Limb (tissue), 2 donors: ENCODE measurements around the gene FAM9A.
A peak's percentile ranks its signal among the peaks of the same experiment; 100 is the strongest.
"Not testable (repeated sequence)": the region's sequence is repeated elsewhere in the genome, so short reads cannot be mapped to it uniquely, and the experiment has no call there.

Source experiments
- DNase-seq, 2 donors: peaks; one replicate each; pipeline ENCODE4 v3.0.0-alpha.2; 2016; ENCODE audit errors: extremely low spot score in 2 of 2

Gene FAM9A

GRCh38 chrX:8803326-8803725 is 2.1 kb upstream of the FAM9A start:
- no peak for DNase-seq

GRCh38 chrX:8800351-8800750 is 832 bp downstream of the FAM9A start:
- not testable (repeated sequence) for DNase-seq

DNA sequence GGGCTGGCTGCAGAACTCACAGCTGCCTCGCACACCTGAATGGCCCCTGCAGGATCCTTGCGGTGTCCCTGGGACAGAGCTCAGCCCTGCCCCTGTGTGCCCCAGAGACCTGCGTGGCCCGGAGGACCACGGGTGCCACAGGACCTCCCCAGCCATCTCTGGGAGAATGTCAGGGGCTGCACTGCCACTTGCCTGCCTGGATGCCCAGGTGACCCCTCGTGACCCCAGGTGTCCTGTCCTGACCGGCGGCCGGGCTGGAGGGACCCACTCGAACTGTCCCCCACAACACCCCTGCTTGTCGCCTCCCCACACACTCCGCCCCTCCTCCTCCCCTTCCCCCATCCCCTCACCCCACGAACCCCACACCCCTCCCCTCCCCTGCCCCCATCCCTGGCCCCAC is 1.9 kb downstream of the FAM9A start:
- DNase-seq: not testable (repeated sequence)

GRCh38 chrX:8798702-8799101 is 2.5 kb downstream of the FAM9A start:
- not testable (repeated sequence) for DNase-seq

DNA sequence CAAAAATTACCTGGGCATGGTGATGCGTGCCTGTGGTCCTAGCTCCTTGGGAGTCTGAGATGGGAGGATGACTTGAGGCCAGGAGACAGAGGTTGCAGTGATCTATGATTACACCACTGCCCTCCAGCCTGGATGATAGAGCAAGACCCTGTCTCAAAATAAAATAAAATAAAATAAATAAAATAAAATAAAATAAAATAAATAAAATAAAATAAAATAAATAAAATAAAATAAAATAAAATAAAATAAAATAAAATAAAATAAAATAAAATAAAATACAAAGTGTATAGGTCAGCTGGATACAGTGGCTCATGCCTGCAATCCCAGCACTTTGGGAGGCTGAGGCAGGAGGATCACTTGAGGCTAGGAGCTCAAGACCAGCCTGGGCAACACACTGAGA is 14.1 kb downstream of the FAM9A start:
- not testable (repeated sequence) for DNase-seq

- no peak for DNase-seq
Measured at GRCh38 chrX:8784162-8784561, 17.0 kb downstream of the FAM9A start.

GRCh38 chrX:8783714-8784098 is 17.5 kb downstream of the FAM9A start:
- no peak for DNase-seq

GRCh38 chrX:8783097-8783713 is 18.0 kb downstream of the FAM9A start:
- peak in 1 of 2 donors; percentile 32 for DNase-seq

- DNase-seq: no peak
Measured at GRCh38 chrX:8782595-8782994, 18.6 kb downstream of the FAM9A start.

DNA sequence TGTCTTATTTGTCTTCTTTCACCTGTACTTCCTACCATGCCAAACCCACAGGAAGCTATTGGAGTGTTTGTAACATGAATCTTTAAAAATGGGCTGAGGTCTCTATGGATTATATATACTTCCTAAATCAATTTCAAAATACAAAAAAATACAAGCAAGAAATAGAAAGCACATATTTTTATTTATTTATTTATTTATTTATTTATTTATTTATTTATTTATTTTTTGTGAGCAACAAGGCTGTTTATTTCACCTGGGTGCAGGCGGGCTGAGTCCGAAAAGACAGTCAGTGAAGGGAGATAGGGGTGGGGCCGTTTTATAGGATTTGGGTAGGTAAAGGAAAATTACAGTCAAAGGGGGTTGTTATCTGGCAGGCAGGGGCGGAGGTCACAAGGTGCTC is 19.3 kb downstream of the FAM9A start:
- not testable (repeated sequence) for DNase-seq

DNA sequence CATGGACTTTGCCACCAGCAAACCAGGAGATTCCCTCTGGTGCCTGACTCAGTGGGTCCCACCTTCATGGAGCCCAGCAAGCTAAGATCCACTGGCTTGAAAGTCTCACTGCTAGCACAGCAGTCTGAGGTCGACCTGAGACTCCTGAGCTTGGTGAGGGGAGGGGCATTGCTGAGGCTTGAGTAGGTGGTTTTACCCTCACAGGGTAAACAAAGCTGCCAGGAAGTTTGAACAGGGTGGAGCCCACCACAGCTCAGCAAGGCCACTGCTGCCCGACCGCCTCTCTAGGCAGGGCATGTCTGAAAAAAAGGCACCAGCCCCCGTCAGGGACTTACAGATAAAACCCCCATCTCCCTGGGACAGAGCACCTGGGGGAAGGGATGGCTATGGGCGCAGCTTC is 28.1 kb downstream of the FAM9A start:
- DNase-seq: no peak

GRCh38 chrX:8760021-8760420 is 41.2 kb downstream of the FAM9A start:
- no peak for DNase-seq

DNA sequence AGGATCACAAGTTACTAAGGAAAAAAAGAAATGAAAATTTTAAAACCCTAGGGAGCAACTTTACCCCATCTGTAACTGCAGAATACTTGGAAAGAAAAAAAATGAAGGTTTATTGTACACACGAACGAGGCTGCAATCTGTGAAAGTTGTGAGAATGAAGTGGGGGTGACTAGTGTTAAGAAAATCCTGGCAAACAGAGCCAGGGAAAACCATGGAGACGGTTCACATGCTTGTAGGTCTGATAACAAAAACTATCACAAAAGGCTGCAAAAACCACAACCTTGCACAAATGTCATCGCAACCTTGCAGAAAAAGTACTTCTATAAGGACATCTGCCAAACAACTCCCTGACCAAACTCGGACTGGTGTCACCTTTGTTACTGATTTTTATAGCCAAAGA is 42.5 kb downstream of the FAM9A start:
- not testable (repeated sequence) for DNase-seq

DNA sequence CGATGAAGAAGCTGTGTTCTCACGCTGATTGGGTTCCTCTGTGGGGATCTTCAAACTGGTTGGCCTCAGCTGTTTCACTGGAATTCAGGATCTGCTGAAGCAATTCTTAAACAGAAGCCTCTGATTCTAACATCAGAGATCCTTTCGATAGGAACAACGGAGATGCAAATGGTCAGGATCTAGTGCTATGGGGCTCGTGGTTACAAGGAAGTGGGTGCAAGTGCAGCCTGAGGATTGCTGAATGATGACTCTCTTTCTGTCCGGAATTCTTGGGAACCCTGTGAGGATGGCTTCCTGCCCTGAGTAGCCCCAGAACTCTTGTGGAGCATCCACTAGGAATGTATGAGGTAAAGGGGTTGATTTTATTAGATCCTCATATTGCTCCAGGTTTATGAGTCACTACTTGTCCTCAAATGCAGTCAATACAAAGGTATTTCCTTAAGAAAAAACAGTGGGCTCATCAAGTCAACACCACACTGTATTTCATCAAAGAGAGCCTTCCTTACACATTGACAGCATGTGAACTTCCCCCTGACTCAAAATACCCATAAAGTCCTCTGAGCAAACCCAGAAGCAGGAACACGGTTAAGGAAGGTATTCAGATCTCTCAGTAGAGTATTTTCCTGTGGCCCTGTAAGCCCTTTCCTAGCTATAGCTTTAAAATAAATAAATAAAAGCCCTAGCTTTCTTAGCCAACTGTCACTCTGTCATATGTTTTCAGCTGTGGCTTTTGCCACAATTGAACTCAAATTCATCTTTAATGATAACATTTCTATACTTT is 43.4 kb downstream of the FAM9A start:
- not testable (repeated sequence) for DNase-seq

DNA sequence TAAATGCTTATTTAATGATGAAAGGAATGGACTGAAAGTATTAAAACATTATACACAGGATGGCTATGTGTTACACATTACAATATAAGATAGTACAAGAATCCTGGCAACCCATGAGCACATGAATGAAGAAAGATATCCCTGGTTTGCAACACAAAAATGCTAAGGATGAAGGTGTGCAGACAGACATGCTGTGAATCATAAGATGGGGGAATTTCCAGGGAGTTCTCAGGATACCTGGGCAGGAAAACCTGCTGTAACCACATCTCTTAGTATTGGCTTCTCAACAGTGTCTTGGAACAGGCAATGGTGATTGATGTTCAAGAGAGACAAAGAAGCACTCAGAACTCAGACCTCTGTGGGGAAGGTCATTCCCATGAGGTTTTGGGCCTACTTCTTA is 45.4 kb downstream of the FAM9A start:
- no peak for DNase-seq

DNA sequence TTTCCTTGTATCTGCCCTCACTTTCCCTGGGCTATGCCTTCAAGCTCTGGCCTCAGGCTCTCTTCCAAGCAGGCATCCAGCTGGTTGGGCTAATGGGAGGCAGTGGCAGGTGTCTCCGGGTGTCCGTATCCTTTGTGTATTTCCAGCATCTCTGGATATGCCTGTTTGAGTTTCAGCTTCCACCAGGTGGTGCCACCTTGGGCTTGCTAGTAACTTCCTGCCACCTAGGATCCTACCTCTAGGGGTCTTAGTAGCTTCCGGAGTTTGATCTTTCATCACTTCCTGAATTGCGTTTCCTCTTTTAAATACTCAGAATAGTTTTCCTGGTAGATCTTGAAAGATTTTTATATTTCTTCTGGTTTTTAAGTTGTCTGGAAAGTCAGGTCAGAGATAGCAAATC is 46.1 kb downstream of the FAM9A start:
- no peak for DNase-seq

- DNase-seq: no peak
Measured at GRCh38 chrX:8749697-8750096, 51.5 kb downstream of the FAM9A start.

DNA sequence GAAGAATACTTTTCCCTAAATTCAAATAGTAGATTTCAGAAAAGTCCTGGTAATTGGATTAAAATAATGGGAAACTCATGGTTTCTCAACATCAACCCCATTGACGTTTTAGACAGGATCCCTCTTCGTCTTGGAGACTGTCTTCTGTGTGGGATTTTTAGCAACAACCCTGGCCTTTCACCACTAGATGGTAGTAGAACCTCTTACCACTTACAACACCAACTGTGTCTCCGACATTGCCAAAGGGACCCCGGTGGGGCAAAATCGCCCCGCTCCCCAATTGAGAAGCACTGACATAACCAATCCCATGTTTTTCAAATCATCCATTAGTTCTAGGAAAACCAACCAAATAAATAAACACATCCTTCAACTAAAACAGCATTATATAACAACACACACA is 52.3 kb downstream of the FAM9A start:
- no peak for DNase-seq

GRCh38 chrX:8743126-8743732 is 58.0 kb downstream of the FAM9A start:
- peak in 1 of 2 donors; percentile 36 for DNase-seq

DNA sequence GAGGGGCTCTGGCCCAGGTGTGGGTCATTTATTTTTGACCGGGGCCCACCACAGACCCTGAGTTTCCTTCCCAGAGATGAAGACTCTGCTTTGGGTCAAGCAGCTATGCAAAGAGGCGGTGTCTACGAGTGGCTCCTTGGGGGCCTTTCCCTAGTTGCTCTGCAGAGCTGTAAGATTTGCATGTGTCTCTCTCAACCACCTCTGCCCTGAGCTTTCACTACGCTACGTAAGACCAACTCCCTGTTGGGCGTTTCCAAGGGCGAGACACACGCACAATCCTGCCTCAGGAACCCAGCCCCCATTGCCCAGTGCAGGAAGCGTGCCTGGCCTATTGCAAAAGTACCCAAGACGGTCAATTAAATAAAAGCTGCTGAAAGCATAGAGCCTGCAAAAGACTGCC is 59.2 kb downstream of the FAM9A start:
- no peak for DNase-seq
